GM18502 (cell line): ENCODE results near the gene LRRC4C.
A peak's percentile ranks its signal among the peaks of the same experiment; 100 is the strongest.

Source experiments
- ATAC-seq: cut with Tn5 transposase; IDR thresholded peaks from one replicate; pipeline ENCODE4 v1.9.1; 2021; ENCODE audit warnings: mild to moderate bottlenecking; ENCODE audit not compliant: unreplicated experiment, poor library complexity

LRRC4C gene

GRCh38 chr11:40338739-40339138, 1120.7 kb downstream of the LRRC4C start:
- no peak for ATAC-seq

GRCh38 chr11:40338062-40338461, 1121.4 kb downstream of the LRRC4C start:
- ATAC-seq: no peak

GRCh38 chr11:40337118-40337517, 1122.3 kb downstream of the LRRC4C start:
- no peak for ATAC-seq

- ATAC-seq: no peak
These were observed 1130.4 kb downstream of the LRRC4C start for GRCh38 chr11:40328890-40329614.

- no peak for ATAC-seq
These were observed 1136.2 kb downstream of the LRRC4C start for GRCh38 chr11:40323241-40323640.

GRCh38 chr11:40321537-40321936, 1137.9 kb downstream of the LRRC4C start:
- no peak for ATAC-seq

- no peak for ATAC-seq
These were observed 1143.3 kb downstream of the LRRC4C start for GRCh38 chr11:40316171-40316570.

- no peak for ATAC-seq
These were observed 1144.3 kb downstream of the LRRC4C start for GRCh38 chr11:40315122-40315521.

GRCh38 chr11:40314327-40314726, 1145.1 kb downstream of the LRRC4C start:
- no peak for ATAC-seq

GRCh38 chr11:40306938-40307548, 1152.4 kb downstream of the LRRC4C start:
- ATAC-seq: peak; percentile 87

GRCh38 chr11:40302669-40303068, 1156.8 kb downstream of the LRRC4C start:
- no peak for ATAC-seq

- no peak for ATAC-seq
These were observed 1164.0 kb downstream of the LRRC4C start for GRCh38 chr11:40295466-40295865.

GRCh38 chr11:40294741-40295140, 1164.7 kb downstream of the LRRC4C start:
- no peak for ATAC-seq

- ATAC-seq: peak; percentile 20
These were observed 1165.1 kb downstream of the LRRC4C start for GRCh38 chr11:40294349-40294735.

- peak; percentile 94 for ATAC-seq
These were observed 1165.7 kb downstream of the LRRC4C start for GRCh38 chr11:40293655-40294348.

- ATAC-seq: no peak
These were observed 1166.5 kb downstream of the LRRC4C start for GRCh38 chr11:40292721-40293508.

GRCh38 chr11:40291741-40292140, 1167.7 kb downstream of the LRRC4C start:
- no peak for ATAC-seq

GRCh38 chr11:40291329-40291728, 1168.1 kb downstream of the LRRC4C start:
- ATAC-seq: no peak

GRCh38 chr11:40290171-40290631, 1169.3 kb downstream of the LRRC4C start:
- no peak for ATAC-seq

- no peak for ATAC-seq
These were observed 1170.1 kb downstream of the LRRC4C start for GRCh38 chr11:40289370-40289769.
